Measurements from ENCODE around the gene TNNI2. TPM values are rescaled to one million over a fixed set of nuclear protein-coding genes. Genes with fewer than 3 reads are reported as not detected.

Gene TNNI2
- total and polyA plus RNA-seq, 4 donors, result 0.22 to 0.28 TPM; not detected in 2

GRCh38 chr11:1853376-1854131 lies 14.8 kb downstream of the TNNI2 start (continued):
- TF ChIP-seq, protein P1, sequence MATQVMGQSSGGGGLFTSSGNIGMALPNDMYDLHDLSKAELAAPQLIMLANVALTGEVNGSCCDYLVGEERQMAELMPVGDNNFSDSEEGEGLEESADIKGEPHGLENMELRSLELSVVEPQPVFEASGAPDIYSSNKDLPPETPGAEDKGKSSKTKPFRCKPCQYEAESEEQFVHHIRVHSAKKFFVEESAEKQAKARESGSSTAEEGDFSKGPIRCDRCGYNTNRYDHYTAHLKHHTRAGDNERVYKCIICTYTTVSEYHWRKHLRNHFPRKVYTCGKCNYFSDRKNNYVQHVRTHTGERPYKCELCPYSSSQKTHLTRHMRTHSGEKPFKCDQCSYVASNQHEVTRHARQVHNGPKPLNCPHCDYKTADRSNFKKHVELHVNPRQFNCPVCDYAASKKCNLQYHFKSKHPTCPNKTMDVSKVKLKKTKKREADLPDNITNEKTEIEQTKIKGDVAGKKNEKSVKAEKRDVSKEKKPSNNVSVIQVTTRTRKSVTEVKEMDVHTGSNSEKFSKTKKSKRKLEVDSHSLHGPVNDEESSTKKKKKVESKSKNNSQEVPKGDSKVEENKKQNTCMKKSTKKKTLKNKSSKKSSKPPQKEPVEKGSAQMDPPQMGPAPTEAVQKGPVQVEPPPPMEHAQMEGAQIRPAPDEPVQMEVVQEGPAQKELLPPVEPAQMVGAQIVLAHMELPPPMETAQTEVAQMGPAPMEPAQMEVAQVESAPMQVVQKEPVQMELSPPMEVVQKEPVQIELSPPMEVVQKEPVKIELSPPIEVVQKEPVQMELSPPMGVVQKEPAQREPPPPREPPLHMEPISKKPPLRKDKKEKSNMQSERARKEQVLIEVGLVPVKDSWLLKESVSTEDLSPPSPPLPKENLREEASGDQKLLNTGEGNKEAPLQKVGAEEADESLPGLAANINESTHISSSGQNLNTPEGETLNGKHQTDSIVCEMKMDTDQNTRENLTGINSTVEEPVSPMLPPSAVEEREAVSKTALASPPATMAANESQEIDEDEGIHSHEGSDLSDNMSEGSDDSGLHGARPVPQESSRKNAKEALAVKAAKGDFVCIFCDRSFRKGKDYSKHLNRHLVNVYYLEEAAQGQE (IDR thresholded peaks at IDR 0.05), result no peak
- TF ChIP-seq SP1 (IDR thresholded peaks at IDR 0.05), result no peak
- TF ChIP-seq GABPA (IDR thresholded peaks at IDR 0.05 in 1 of 2, conservative IDR thresholded peaks at IDR 0.05 in 1 of 2), result no peak
- no peak for TF ChIP-seq MAX (IDR thresholded peaks at IDR 0.05)

DNA sequence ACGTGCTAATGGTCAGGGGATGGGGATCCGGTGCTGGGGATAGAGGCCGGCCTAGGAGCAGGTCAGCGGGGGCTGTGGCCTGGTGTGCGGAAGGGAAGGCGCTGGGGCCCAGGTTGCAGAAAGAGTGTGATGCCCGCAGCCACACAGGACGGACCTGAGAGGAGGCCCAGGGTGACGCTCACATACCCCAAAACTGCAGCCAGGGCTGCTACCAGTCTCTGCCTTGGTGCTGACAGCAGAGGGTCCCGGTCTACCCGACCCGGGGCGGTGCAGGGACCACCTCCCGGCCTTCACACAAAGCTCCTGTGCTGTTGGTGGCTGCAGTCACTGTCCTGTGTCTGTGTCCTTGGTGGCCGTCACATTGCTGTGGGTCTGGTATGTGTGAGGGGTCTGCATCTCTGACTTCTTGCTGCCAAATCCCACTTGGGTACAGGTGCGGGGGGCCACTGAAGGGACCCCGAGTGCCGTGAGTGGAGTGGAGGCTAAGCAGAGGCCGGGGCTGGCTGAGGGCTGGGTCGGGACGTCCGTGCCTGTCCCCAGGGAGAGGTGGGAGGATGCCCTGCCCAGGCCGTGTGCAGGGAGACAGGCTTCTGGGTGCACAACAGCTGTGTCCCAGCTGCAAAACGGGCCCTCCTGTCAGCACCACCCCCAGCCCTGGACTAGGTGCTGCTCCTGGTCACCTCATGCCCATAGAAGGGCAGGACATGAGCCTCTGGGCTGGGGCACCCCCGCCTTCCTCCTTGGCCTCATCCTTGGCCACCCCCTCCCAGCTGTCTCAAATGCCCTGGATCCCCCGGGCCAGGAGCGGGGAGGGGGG lies 15.6 kb downstream of the TNNI2 start:
- H3K4me1 ChIP-seq (ENCODE audit: control insufficient read depth in 4 of 4, insufficient read depth in 4 of 4, low read length in 3 of 4), result peaks cover 0 to 4% (median 1%) of the 10 kb centered on the region in 4 donors

More for the DNA sequence above, 15.6 kb downstream of the TNNI2 start:
- Histone ChIP-seq H3K36me3 (ENCODE audit: control insufficient read depth in 4 of 4, insufficient read depth in 3 of 4, low read depth in 1 of 4, low read length in 3 of 4) (no peaks in the 10 kb centered on the region), H3K4me3 (ENCODE audit: low read depth in 1 of 3, low read length in 3 of 3) (peak overlapping the region in 1 of 3 donors; percentile 34), H3K27me3 (ENCODE audit: control insufficient read depth in 4 of 4, insufficient read depth in 4 of 4, low read length in 3 of 4) (no peaks in the 10 kb centered on the region), H3K27ac (ENCODE audit: low read depth in 1 of 2, low read length in 2 of 2) (no peak overlapping the region), H3K9ac (ENCODE audit: low read depth in 1 of 2, low read length in 2 of 2) (no peak overlapping the region), H3K9me3 (ENCODE audit: control insufficient read depth in 4 of 4, low read length in 3 of 4) (no peaks in the 10 kb centered on the region)
- TF ChIP-seq TAF1 (conservative IDR thresholded peaks at IDR 0.05) (no peak), HNF4G (IDR thresholded peaks at IDR 0.05) (no peak), JUND (IDR thresholded peaks at IDR 0.05) (no peak), FOXA2 (IDR thresholded peaks at IDR 0.05) (no peak), GABPA (IDR thresholded peaks at IDR 0.05 in 1 of 2, conservative IDR thresholded peaks at IDR 0.05 in 1 of 2) (no peak), RAD21 (IDR thresholded peaks at IDR 0.05) (no peak)
- TF ChIP-seq, protein P1 (IDR thresholded peaks at IDR 0.05), result no peak
- TF ChIP-seq, protein P2, sequence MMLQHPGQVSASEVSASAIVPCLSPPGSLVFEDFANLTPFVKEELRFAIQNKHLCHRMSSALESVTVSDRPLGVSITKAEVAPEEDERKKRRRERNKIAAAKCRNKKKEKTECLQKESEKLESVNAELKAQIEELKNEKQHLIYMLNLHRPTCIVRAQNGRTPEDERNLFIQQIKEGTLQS (IDR thresholded peaks at IDR 0.05), result no peak
- 80% methylated on average over 27 of the region's 27 CpGs for WGBS
- no peak for DNase-seq (ENCODE audit: low spot score)
